ENCODE data around the gene PLIN5. TPM values are rescaled to one million over a fixed set of nuclear protein-coding genes. Genes with fewer than 3 reads are reported as not detected.
"Not testable (repeated sequence)": the region's sequence is repeated elsewhere in the genome, so short reads cannot be mapped to it uniquely, and the experiment has no call there.

PLIN5 gene
- total RNA-seq, 4 donors from 2014 or later = 12.0 to 26.7 (median 19.1) TPM

DNA sequence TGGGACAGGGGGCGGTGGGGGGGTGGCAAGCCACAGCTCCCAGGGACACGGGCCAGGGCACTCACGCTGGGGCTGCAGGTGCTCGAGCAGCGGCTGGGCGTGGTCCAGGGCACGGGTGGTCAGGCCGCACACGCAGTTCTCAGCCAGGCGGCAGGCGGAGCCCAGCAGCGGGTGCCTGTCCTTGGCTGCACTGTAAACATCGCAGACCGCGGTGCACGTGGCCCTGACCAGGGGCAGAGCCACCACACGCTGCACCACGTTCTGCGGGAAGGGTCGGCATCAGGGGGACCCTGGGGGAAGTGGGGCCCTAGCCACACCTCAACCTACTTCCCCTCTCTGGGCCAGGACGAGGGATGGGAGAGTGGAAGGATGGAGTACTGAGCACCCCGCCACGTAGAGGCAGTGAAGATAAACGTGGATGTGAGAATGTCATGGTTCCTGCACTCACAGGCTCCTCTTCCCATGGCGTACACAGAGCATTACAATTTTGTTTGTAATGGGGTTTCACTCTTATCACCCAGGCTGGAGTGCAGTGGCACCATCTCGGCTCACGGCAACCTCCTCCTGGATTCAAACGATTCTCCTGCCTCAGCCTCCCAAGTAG, 3.4 kb downstream of the PLIN5 start:
- Histone ChIP-seq H3K9me3 (no peaks in the 10 kb centered on the region), H3K27ac (no peak overlapping the region), H3K36me3 (no peaks in the 10 kb centered on the region), H3K4me1 (peaks cover 0 to 14% (median 8%) of the 10 kb centered on the region in 4 donors), H3K4me3 (no peak overlapping the region), H3K27me3 (peaks cover 0 to 58% of the 10 kb centered on the region in 2 donors)
- no peak for DNase-seq (ENCODE audit: low spot score in 2 of 2)
- TF ChIP-seq EP300 (IDR thresholded peaks at IDR 0.05) (no peak), POLR2A (IDR thresholded peaks at IDR 0.05) (no peak)
- TF ChIP-seq, protein P1, sequence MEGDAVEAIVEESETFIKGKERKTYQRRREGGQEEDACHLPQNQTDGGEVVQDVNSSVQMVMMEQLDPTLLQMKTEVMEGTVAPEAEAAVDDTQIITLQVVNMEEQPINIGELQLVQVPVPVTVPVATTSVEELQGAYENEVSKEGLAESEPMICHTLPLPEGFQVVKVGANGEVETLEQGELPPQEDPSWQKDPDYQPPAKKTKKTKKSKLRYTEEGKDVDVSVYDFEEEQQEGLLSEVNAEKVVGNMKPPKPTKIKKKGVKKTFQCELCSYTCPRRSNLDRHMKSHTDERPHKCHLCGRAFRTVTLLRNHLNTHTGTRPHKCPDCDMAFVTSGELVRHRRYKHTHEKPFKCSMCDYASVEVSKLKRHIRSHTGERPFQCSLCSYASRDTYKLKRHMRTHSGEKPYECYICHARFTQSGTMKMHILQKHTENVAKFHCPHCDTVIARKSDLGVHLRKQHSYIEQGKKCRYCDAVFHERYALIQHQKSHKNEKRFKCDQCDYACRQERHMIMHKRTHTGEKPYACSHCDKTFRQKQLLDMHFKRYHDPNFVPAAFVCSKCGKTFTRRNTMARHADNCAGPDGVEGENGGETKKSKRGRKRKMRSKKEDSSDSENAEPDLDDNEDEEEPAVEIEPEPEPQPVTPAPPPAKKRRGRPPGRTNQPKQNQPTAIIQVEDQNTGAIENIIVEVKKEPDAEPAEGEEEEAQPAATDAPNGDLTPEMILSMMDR (IDR thresholded peaks at IDR 0.05) = no peak
- WGBS, 2 donors = 52 to 59% methylated on average over 18 to 26 of the region's 28 CpGs

DNA sequence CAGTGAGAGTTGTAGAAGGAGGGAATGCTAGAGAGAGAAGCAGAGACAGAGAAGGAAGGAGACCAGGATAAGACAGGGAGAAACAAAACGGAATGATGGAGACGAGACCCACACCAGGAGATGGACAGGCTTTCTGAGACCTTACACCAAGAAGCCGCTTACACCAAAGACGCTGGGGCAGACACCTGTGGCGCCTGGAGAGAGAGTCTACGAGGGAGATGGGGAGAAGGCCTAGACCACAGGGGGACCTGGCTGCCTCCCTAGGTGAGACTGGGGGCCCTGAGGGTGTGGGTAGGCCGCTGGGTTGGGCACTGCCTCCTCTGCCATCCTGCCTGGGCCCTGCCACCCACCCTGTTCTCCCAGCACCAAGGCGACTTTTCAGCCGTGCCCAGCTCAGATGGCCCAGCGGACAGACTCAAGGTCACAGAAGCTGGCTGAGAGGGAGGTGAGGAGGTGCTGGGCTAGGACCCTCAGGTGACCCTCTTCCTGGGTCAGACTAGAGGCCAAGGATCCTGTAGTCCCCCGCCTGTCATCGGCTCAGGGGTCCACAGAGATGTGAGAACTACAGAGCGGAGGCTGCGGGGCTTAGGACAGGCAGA, 5.0 kb downstream of the PLIN5 start:
- Histone ChIP-seq H3K4me3 (no peak overlapping the region), H3K27me3 (peaks cover 0 to 46% of the 10 kb centered on the region in 2 donors), H3K36me3 (no peaks in the 10 kb centered on the region), H3K4me1 (peaks cover 0 to 6% (median 2%) of the 10 kb centered on the region in 4 donors), H3K9me3 (no peaks in the 10 kb centered on the region), H3K27ac (no peak overlapping the region)
- TF ChIP-seq, protein P1 (IDR thresholded peaks at IDR 0.05) = no peak
- TF ChIP-seq EP300 (IDR thresholded peaks at IDR 0.05) (no peak), POLR2A (IDR thresholded peaks at IDR 0.05) (no peak)
- DNase-seq (ENCODE audit: low spot score in 2 of 2) = no peak
- WGBS, 2 donors = 74 to 80% methylated on average over 13 to 14 of the region's 14 CpGs

DNA sequence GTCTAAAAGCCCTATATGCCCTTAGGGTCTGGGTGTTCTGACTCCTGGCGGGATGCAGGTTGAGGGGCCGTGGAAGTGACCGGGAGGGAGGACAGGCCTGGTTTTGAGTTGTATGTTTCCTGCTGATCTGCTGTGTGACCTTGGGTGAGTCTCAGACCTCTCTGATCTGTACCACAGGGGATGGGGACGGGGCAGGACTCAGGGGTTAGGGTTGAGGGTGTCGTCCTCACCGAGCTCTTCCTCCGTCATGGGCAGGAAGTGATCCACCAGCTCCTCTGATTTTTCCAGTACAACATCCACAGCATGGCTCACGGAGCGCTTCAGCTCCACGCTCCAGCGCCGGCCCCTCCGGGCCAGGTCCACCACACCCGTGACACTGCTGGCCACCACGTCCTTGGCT, 6.2 kb downstream of the PLIN5 start:
- no peaks in the 10 kb centered on the region for H3K4me1 ChIP-seq
- no peak for DNase-seq (ENCODE audit: low spot score in 2 of 2)
- TF ChIP-seq POLR2A (IDR thresholded peaks at IDR 0.05) (no peak), EP300 (IDR thresholded peaks at IDR 0.05) (no peak)
- TF ChIP-seq, protein P1 (IDR thresholded peaks at IDR 0.05) = no peak
- no peaks in the 10 kb centered on the region for H3K9me3 ChIP-seq
- no peak overlapping the region for H3K4me3 ChIP-seq
- no peaks in the 10 kb centered on the region for H3K36me3 ChIP-seq
- 71 to 76% methylated on average over 15 of the region's 15 CpGs for WGBS, 2 donors
- H3K27ac ChIP-seq = no peak overlapping the region
- peaks cover 0 to 37% of the 10 kb centered on the region in 2 donors for H3K27me3 ChIP-seq

DNA sequence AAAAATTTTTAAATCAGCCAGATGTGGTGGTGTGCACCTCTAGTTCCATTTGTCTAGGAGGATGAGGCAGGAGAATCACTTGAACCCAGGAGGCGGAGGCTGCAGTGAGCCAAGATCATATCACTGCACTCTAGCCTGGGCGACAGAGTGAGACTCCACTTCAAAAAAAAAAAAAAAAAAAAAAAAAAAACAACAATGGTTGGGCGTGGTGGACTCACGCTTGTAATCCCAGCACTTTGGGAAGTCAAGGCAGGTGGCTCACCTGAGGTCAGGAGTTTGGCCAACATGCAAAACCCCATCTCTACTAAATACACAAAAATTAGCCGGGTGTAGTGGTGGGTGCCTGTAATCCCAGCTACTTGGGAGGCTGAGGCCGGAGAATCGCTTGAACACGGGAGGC, 7.6 kb downstream of the PLIN5 start:
- not testable (repeated sequence) for H3K9me3 ChIP-seq; H3K4me3 ChIP-seq; DNase-seq (ENCODE audit: low spot score in 2 of 2); H3K4me1 ChIP-seq; H3K36me3 ChIP-seq; H3K27ac ChIP-seq
- H3K27me3 ChIP-seq = peaks cover 0 to 28% of the 10 kb centered on the region in 2 donors
- WGBS, 2 donors = 88 to 89% methylated on average over 8 of the region's 8 CpGs

DNA sequence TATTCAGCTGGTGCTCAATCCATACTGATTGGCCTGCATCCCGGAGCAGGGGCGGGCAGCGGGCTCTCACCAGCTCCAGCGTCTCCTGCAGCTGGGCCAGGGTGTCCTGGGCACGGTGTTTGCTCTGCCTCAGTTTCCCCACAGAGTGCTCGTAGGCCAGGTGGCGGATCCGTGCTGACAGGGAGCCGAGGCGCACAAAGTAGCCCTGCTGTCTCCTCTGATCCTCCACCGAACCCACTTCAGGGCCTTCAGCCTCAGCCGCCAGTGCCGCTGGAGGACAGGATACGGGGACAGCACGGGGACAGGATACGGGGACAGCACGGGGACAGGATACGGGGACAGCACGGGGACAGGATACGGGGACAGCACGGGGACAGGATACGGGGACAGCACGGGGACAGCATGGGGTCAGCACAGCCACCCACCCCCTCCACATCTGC, 9.4 kb downstream of the PLIN5 start:
- 70 to 79% methylated on average over 20 to 23 of the region's 23 CpGs for WGBS, 2 donors
- TF ChIP-seq POLR2A (IDR thresholded peaks at IDR 0.05) = no peak
- no peak for TF ChIP-seq EP300 (IDR thresholded peaks at IDR 0.05)
- TF ChIP-seq, protein P1 (IDR thresholded peaks at IDR 0.05) = no peak
- Histone ChIP-seq H3K9me3 (no peaks in the 10 kb centered on the region), H3K27ac (no peak overlapping the region), H3K36me3 (no peaks in the 10 kb centered on the region), H3K27me3 (peaks cover 0 to 17% of the 10 kb centered on the region in 2 donors), H3K4me1 (no peaks in the 10 kb centered on the region), H3K4me3 (no peak overlapping the region)
- no peak for DNase-seq (ENCODE audit: low spot score in 2 of 2)

All from tibial nerve (tissue), 4 donors.